ENCODE data around the gene CD300LF. TPM values are rescaled to one million over a fixed set of nuclear protein-coding genes. Genes with fewer than 3 reads are reported as not detected.

Gene CD300LF
- total RNA-seq, 1 donor = not detected

GRCh38 chr17:74694081-74694480 lies 18.6 kb downstream of the CD300LF start:
- H4K20me1 ChIP-seq (ENCODE audit: insufficient read depth, low read length) = no peaks in the 10 kb centered on the region
- no peaks in the 10 kb centered on the region for H3K27me3 ChIP-seq (ENCODE audit: insufficient read depth, low read length)
- DNase-seq (ENCODE audit: insufficient read length, low spot score, missing footprints) = peak; percentile 55

DNA sequence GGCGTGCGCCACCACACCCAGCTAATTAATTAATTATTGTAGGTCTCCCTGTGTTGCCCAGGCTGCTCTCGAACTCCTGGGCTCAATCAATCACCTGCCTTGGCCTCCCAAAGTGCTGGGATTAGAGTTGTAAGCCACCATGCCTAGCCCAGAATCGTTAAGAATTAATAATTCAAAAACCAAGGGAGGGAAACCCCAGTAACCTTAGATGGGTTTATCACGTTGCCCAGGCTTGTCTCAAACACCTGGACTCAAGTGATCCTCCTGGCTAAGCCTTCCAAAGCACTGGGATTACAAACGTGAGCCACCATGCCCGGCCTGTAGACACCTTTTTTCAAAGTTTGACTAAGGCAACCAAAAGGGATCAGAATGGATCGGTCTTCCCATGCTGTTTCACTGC lies 21.6 kb downstream of the CD300LF start:
- H3K9me3 ChIP-seq (ENCODE audit: low read depth, low read length) = no peaks in the 10 kb centered on the region
- TF ChIP-seq CTCF (IDR thresholded peaks at IDR 0.05; ENCODE audit: extremely low read depth, low read depth, low read length) = no peak
- no peaks in the 10 kb centered on the region for H4K20me1 ChIP-seq (ENCODE audit: insufficient read depth, low read length)
- no peaks in the 10 kb centered on the region for H3K36me3 ChIP-seq (ENCODE audit: insufficient read depth, low read length)
- no peak overlapping the region for H3K27ac ChIP-seq (ENCODE audit: low read depth, low read length)
- no peaks in the 10 kb centered on the region for H3K79me2 ChIP-seq (ENCODE audit: insufficient read depth, low read length)
- no peak overlapping the region for H3K4me3 ChIP-seq (ENCODE audit: insufficient read depth, low read length)
- no peaks in the 10 kb centered on the region for H3K27me3 ChIP-seq (ENCODE audit: insufficient read depth, low read length)
- no peaks in the 10 kb centered on the region for H3K4me1 ChIP-seq (ENCODE audit: insufficient read depth, low read length)
- DNase-seq (ENCODE audit: insufficient read length, low spot score, missing footprints) = no peak
- no peak overlapping the region for H2AFZ ChIP-seq (ENCODE audit: low read length)
- no peak overlapping the region for H3K4me2 ChIP-seq (ENCODE audit: insufficient read depth, low read length)

More at GRCh38 chr17:74694081-74694480, 18.6 kb downstream of the CD300LF start:
- Histone ChIP-seq H3K79me2 (ENCODE audit: insufficient read depth, low read length) (no peaks in the 10 kb centered on the region), H3K27ac (ENCODE audit: low read depth, low read length) (no peak overlapping the region), H2AFZ (ENCODE audit: low read length) (no peak overlapping the region), H3K9me3 (ENCODE audit: low read depth, low read length) (no peaks in the 10 kb centered on the region), H3K4me2 (ENCODE audit: insufficient read depth, low read length) (no peak overlapping the region), H3K36me3 (ENCODE audit: insufficient read depth, low read length) (no peaks in the 10 kb centered on the region), H3K4me3 (ENCODE audit: insufficient read depth, low read length) (no peak overlapping the region), H3K4me1 (ENCODE audit: insufficient read depth, low read length) (no peaks in the 10 kb centered on the region)
- no peak for TF ChIP-seq CTCF (IDR thresholded peaks at IDR 0.05; ENCODE audit: extremely low read depth, low read depth, low read length)

DNA sequence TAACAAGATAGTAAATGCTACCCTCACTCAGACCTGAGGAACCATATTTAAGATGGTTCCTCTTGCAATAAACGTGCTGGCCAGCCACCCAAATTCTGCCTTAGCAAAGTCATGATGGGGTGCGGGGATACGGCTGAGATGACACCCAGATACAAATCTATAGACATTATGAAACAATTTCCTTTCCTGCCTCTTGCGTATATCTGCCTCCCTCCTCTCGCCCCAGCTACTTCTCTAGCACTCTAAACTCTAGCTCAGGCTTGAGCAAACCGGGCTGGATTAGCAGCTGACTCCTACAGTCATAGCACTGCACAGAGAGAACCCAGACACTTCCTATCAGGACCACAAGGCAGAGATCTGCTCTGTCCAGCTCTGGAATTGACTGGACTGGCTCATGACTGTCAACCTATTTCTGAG lies 22.3 kb downstream of the CD300LF start:
- H3K27me3 ChIP-seq (ENCODE audit: insufficient read depth, low read length) = no peaks in the 10 kb centered on the region
- no peaks in the 10 kb centered on the region for H3K79me2 ChIP-seq (ENCODE audit: insufficient read depth, low read length)
- TF ChIP-seq CTCF (IDR thresholded peaks at IDR 0.05; ENCODE audit: extremely low read depth, low read depth, low read length) = no peak

DNA sequence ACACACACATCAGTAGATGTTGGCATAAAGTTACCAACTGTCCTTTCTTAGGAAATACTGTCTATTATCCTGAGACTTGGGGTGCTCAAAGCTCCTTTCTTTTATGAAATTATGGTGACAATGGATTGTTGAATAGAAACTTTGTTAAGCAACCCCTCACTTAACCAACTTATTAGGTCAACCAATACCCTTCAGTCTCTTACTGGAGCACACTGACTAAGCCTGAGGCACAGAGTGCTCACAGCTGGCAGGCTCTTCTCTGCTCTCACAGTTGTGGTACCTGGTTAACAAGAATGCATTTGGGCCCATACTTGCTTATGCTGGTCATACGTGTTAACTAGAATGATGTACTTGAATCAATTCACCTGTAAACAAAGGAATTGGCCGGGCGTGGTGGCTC lies 24.8 kb downstream of the CD300LF start:
- no peak for DNase-seq (ENCODE audit: insufficient read length, low spot score, missing footprints)
- no peak overlapping the region for H3K4me2 ChIP-seq (ENCODE audit: insufficient read depth, low read length)

More for the DNA sequence above, 22.3 kb downstream of the CD300LF start:
- H4K20me1 ChIP-seq (ENCODE audit: insufficient read depth, low read length) = no peaks in the 10 kb centered on the region
- H3K4me2 ChIP-seq (ENCODE audit: insufficient read depth, low read length) = no peak overlapping the region
- H3K36me3 ChIP-seq (ENCODE audit: insufficient read depth, low read length) = no peaks in the 10 kb centered on the region
- H3K27ac ChIP-seq (ENCODE audit: low read depth, low read length) = no peak overlapping the region
- H2AFZ ChIP-seq (ENCODE audit: low read length) = no peak overlapping the region
- no peak overlapping the region for H3K4me3 ChIP-seq (ENCODE audit: insufficient read depth, low read length)
- H3K9me3 ChIP-seq (ENCODE audit: low read depth, low read length) = no peaks in the 10 kb centered on the region
- H3K4me1 ChIP-seq (ENCODE audit: insufficient read depth, low read length) = no peaks in the 10 kb centered on the region
- peak; percentile 72 for DNase-seq (ENCODE audit: insufficient read length, low spot score, missing footprints)

More for the DNA sequence above, 24.8 kb downstream of the CD300LF start:
- Histone ChIP-seq H2AFZ (ENCODE audit: low read length) (no peak overlapping the region), H3K79me2 (ENCODE audit: insufficient read depth, low read length) (no peaks in the 10 kb centered on the region), H3K27me3 (ENCODE audit: insufficient read depth, low read length) (no peaks in the 10 kb centered on the region), H3K4me3 (ENCODE audit: insufficient read depth, low read length) (no peak overlapping the region), H3K4me1 (ENCODE audit: insufficient read depth, low read length) (no peaks in the 10 kb centered on the region), H3K36me3 (ENCODE audit: insufficient read depth, low read length) (no peaks in the 10 kb centered on the region), H3K9me3 (ENCODE audit: low read depth, low read length) (no peaks in the 10 kb centered on the region), H3K27ac (ENCODE audit: low read depth, low read length) (no peak overlapping the region), H4K20me1 (ENCODE audit: insufficient read depth, low read length) (no peaks in the 10 kb centered on the region)
- TF ChIP-seq CTCF (IDR thresholded peaks at IDR 0.05; ENCODE audit: extremely low read depth, low read depth, low read length) = no peak
